ENCODE results near the gene MACC1. TPM values are rescaled to one million over a fixed set of nuclear protein-coding genes. Genes with fewer than 3 reads are reported as not detected.

MACC1 gene
- total RNA-seq, 1 donor, result 0.36 TPM

DNA sequence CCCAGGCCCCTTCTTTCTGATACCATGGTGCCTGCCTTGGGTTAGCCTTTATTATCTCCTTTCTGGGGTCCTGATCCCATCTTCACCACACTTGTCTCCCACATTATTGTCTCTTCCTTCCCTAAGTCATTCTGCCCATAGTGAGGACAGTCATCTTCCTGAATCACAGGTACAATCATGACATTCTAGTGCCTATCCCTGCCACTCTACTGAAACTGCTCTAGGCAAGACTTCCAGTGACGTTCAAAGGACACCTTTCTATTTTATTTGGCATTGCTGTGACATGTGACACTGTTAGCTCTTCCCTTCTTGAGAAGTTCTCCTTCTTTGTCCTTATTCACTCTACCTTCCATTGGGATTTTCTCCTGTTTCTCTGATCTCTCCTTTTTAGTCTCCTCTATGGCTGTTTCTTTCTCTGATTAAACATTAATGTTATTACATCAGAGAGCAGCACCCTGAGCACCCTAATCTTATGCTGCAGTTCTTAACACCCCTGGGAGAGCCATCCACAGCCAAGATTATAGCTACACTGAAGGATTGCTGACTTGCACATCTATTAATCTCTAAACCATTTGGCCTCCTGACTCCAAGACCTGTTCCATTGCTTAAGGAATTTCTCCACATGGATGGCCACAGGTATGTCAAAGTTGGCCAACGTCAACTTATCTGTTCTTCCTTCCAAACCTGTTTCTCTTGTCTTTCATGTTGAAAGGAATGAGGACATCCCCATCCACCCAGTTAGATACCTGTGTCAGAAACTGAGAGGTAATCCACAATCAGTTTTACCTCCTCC, 10.9 kb downstream of the MACC1 start:
- H3K36me3 ChIP-seq (ENCODE audit: insufficient read depth, low read length), result no peaks in the 10 kb centered on the region
- no peak overlapping the region for H2AFZ ChIP-seq (ENCODE audit: low read length)
- no peak overlapping the region for H3K4me2 ChIP-seq (ENCODE audit: insufficient read depth, low read length)
- TF ChIP-seq, protein P1, sequence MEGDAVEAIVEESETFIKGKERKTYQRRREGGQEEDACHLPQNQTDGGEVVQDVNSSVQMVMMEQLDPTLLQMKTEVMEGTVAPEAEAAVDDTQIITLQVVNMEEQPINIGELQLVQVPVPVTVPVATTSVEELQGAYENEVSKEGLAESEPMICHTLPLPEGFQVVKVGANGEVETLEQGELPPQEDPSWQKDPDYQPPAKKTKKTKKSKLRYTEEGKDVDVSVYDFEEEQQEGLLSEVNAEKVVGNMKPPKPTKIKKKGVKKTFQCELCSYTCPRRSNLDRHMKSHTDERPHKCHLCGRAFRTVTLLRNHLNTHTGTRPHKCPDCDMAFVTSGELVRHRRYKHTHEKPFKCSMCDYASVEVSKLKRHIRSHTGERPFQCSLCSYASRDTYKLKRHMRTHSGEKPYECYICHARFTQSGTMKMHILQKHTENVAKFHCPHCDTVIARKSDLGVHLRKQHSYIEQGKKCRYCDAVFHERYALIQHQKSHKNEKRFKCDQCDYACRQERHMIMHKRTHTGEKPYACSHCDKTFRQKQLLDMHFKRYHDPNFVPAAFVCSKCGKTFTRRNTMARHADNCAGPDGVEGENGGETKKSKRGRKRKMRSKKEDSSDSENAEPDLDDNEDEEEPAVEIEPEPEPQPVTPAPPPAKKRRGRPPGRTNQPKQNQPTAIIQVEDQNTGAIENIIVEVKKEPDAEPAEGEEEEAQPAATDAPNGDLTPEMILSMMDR (IDR thresholded peaks at IDR 0.05; ENCODE audit: extremely low read depth, low read depth, low read length), result no peak
- H3K27me3 ChIP-seq (ENCODE audit: insufficient read depth, low read length), result no peaks in the 10 kb centered on the region
- no peaks in the 10 kb centered on the region for H4K20me1 ChIP-seq (ENCODE audit: insufficient read depth, low read length)
- no peaks in the 10 kb centered on the region for H3K9me3 ChIP-seq (ENCODE audit: low read depth, low read length)
- H3K79me2 ChIP-seq (ENCODE audit: insufficient read depth, low read length), result no peaks in the 10 kb centered on the region
- no peak overlapping the region for H3K4me3 ChIP-seq (ENCODE audit: insufficient read depth, low read length)
- DNase-seq (ENCODE audit: insufficient read length, low spot score, missing footprints), result no peak
- no peaks in the 10 kb centered on the region for H3K4me1 ChIP-seq (ENCODE audit: insufficient read depth, low read length)
- H3K27ac ChIP-seq (ENCODE audit: low read depth, low read length), result no peak overlapping the region

DNA sequence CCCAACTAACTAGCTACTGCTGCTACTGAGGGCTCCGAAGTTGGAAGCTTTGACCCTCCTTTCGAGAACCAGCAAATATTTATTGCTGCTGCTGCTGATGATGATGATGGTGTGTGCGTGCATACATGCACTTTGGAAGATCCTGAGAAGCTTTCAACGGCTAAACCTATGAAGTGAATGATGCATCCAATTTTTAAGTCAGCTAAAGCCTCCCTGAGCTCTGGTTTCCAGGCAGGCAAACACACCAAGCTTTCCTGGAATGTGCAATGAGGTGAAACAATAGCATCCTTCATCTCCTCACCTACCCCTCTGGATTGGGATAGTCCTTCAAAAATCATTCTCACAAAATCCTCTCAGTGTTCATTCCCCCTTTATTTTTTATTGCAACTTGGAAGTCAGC, 13.9 kb downstream of the MACC1 start:
- H3K4me2 ChIP-seq (ENCODE audit: insufficient read depth, low read length), result no peak overlapping the region
- TF ChIP-seq, protein P1 (IDR thresholded peaks at IDR 0.05; ENCODE audit: extremely low read depth, low read depth, low read length), result no peak
- H2AFZ ChIP-seq (ENCODE audit: low read length), result no peak overlapping the region
- no peak overlapping the region for H3K27ac ChIP-seq (ENCODE audit: low read depth, low read length)
- H3K79me2 ChIP-seq (ENCODE audit: insufficient read depth, low read length), result no peaks in the 10 kb centered on the region
- no peak for DNase-seq (ENCODE audit: insufficient read length, low spot score, missing footprints)
- H3K4me1 ChIP-seq (ENCODE audit: insufficient read depth, low read length), result peaks cover 10% of the 10 kb centered on the region
- no peaks in the 10 kb centered on the region for H3K36me3 ChIP-seq (ENCODE audit: insufficient read depth, low read length)
- no peak overlapping the region for H3K4me3 ChIP-seq (ENCODE audit: insufficient read depth, low read length)
- H3K27me3 ChIP-seq (ENCODE audit: insufficient read depth, low read length), result no peaks in the 10 kb centered on the region
- H3K9me3 ChIP-seq (ENCODE audit: low read depth, low read length), result no peaks in the 10 kb centered on the region
- H4K20me1 ChIP-seq (ENCODE audit: insufficient read depth, low read length), result no peaks in the 10 kb centered on the region

DNA sequence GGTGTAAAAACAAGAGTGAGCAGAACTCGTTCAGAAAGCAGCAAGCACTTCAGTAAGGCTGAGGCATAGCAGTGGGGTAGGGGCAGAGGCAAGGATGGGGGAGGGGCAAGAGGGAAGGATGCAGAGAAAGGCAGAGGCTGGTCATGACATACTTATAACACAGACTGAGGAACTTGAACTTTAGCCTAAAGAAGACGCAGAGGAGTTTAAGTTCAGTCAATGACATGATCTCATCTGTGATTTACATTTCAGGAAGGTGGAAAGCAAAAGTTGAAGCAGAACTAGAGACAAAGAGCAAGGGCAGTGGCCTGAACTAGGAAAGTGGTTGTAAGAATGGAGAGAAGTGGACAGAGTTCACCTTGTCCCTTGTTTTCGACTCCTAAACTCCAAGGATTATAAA, 15.8 kb downstream of the MACC1 start:
- H3K27ac ChIP-seq (ENCODE audit: low read depth, low read length), result no peak overlapping the region
- no peaks in the 10 kb centered on the region for H3K79me2 ChIP-seq (ENCODE audit: insufficient read depth, low read length)
- H3K27me3 ChIP-seq (ENCODE audit: insufficient read depth, low read length), result no peaks in the 10 kb centered on the region
- no peak overlapping the region for H3K4me3 ChIP-seq (ENCODE audit: insufficient read depth, low read length)
- no peak overlapping the region for H2AFZ ChIP-seq (ENCODE audit: low read length)
- H4K20me1 ChIP-seq (ENCODE audit: insufficient read depth, low read length), result no peaks in the 10 kb centered on the region
- peaks cover 13% of the 10 kb centered on the region for H3K4me1 ChIP-seq (ENCODE audit: insufficient read depth, low read length)
- TF ChIP-seq, protein P1 (IDR thresholded peaks at IDR 0.05; ENCODE audit: extremely low read depth, low read depth, low read length), result no peak
- no peaks in the 10 kb centered on the region for H3K36me3 ChIP-seq (ENCODE audit: insufficient read depth, low read length)
- no peak overlapping the region for H3K4me2 ChIP-seq (ENCODE audit: insufficient read depth, low read length)
- DNase-seq (ENCODE audit: insufficient read length, low spot score, missing footprints), result no peak
- no peaks in the 10 kb centered on the region for H3K9me3 ChIP-seq (ENCODE audit: low read depth, low read length)

DNA sequence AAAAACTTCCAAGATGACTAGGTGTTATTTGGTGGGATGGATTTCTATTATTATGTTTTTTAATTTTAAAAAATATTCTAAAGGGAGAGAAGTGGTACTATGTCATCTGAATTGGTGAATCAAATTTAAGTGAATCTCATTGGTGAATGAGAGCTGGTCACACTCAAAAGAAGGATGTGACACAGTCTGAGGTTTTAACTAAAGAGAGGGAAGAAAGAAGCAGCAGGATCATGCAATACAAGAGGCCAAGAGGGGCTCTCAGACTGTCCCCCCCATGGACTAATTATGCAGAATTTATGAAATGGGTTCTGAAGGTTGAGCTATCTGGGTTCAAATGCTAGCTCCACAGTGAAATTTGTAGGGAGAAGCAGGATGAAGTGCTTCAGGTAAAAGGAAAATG, 16.2 kb downstream of the MACC1 start:
- H2AFZ ChIP-seq (ENCODE audit: low read length), result no peak overlapping the region
- H3K27ac ChIP-seq (ENCODE audit: low read depth, low read length), result no peak overlapping the region
- no peaks in the 10 kb centered on the region for H3K27me3 ChIP-seq (ENCODE audit: insufficient read depth, low read length)
- no peaks in the 10 kb centered on the region for H3K36me3 ChIP-seq (ENCODE audit: insufficient read depth, low read length)
- TF ChIP-seq, protein P1 (IDR thresholded peaks at IDR 0.05; ENCODE audit: extremely low read depth, low read depth, low read length), result no peak
- no peak overlapping the region for H3K4me2 ChIP-seq (ENCODE audit: insufficient read depth, low read length)
- no peaks in the 10 kb centered on the region for H4K20me1 ChIP-seq (ENCODE audit: insufficient read depth, low read length)
- H3K4me1 ChIP-seq (ENCODE audit: insufficient read depth, low read length), result peaks cover 13% of the 10 kb centered on the region
- no peaks in the 10 kb centered on the region for H3K9me3 ChIP-seq (ENCODE audit: low read depth, low read length)
- H3K4me3 ChIP-seq (ENCODE audit: insufficient read depth, low read length), result no peak overlapping the region
- DNase-seq (ENCODE audit: insufficient read length, low spot score, missing footprints), result no peak
- H3K79me2 ChIP-seq (ENCODE audit: insufficient read depth, low read length), result no peaks in the 10 kb centered on the region
